T-cell (primary cell): ENCODE data around the gene DNAJC2. TPM values are rescaled to one million over a fixed set of nuclear protein-coding genes. Genes with fewer than 3 reads are reported as not detected.

Experiments used
- ATAC-seq, 4 experiments: fragments of 200-7000 bp in 3 of 4; fragments of 150-1000 bp in 1 of 4; cut with Tn5 transposase; replicated peaks in 1 of 4; 1 replicate in 3 of 4; 2 replicates in 1 of 4; pipeline ENCODE4 v1.10.0; 2021; ENCODE audit warnings: moderate library complexity in 3 of 4, mild to moderate bottlenecking in 2 of 4, moderate number of reproducible peaks in 1 of 4
- CTCF ChIA-PET, 2 donors: fragments of 300-600 bp; sonication (Branson Sonifier 250); formaldehyde crosslinking; loops; one replicate each; lab custom pipeline; 2022; ENCODE audit warnings: antibody characterized with exemption in 2 of 2; lab: Charles Lee
- POLR2A ChIA-PET, 2 donors: fragments of 300-600 bp; sonication (Branson Sonifier 250); formaldehyde crosslinking; loops; one replicate each; lab custom pipeline; 2022; ENCODE audit warnings: antibody characterized with exemption in 2 of 2; lab: Charles Lee
- DNase-seq, 35 experiments: peaks; one replicate each; pipeline versions ENCODE4 v3.0.0 to v3.0.0-alpha.2; 2013 to 2023
- H3K27ac ChIP-seq: one replicate; pipeline ENCODE4 v1.5.1; 2013; ENCODE audit warnings: low read length
- H3K27me3 ChIP-seq, 2 experiments: replicated peaks in 1 of 2; 1 replicate in 1 of 2; 2 replicates in 1 of 2; pipeline versions ENCODE4 v1.6.1 to v1.7.0; 2013; ENCODE audit warnings: low read length in 1 of 2, mixed read lengths in 1 of 2; ENCODE audit not compliant: control insufficient read depth in 2 of 2, insufficient read depth in 2 of 2; ENCODE audit errors: extremely low read depth in 1 of 2
- H3K36me3 ChIP-seq, 2 donors: 1 replicate in 1 of 2; 2 replicates in 1 of 2; pipeline versions ENCODE4 v1.6.1 to v1.7.0; 2013; ENCODE audit warnings: low read length in 1 of 2; ENCODE audit not compliant: control insufficient read depth in 2 of 2, insufficient read depth in 1 of 2; ENCODE audit errors: extremely low read depth in 1 of 2
- H3K4me1 ChIP-seq, 2 experiments: 1 replicate in 1 of 2; 2 replicates in 1 of 2; pipeline versions ENCODE4 v1.6.1 to v1.7.0; 2013; ENCODE audit warnings: low read length in 2 of 2, mixed read lengths in 1 of 2; ENCODE audit not compliant: insufficient read depth in 2 of 2, control insufficient read depth in 1 of 2; ENCODE audit errors: extremely low read depth in 1 of 2
- H3K4me3 ChIP-seq, 2 donors: 1 replicate in 1 of 2; 2 replicates in 1 of 2; pipeline versions ENCODE4 v1.5.1 to v1.7.0; 2013; ENCODE audit warnings: mild to moderate bottlenecking in 2 of 2, low read length in 1 of 2, moderate library complexity in 1 of 2; ENCODE audit not compliant: control insufficient read depth in 1 of 2; ENCODE audit errors: extremely low read depth in 1 of 2
- H3K9me3 ChIP-seq: 2 replicates; pipeline ENCODE4 v1.7.0; 2013
- H3K27ac Mint-ChIP-seq, 2 donors: one replicate each; pipeline ENCODE4 v1.8.0; 2020 to 2021; ENCODE audit warnings: mild to moderate bottlenecking in 2 of 2, mixed read lengths in 2 of 2
- H3K27me3 Mint-ChIP-seq, 2 donors: one replicate each; pipeline ENCODE4 v1.8.0; 2021 to 2022; ENCODE audit warnings: mixed read lengths in 2 of 2
- H3K36me3 Mint-ChIP-seq: one replicate; pipeline ENCODE4 v1.8.0; 2021; ENCODE audit warnings: mixed read lengths
- H3K4me1 Mint-ChIP-seq, 3 donors: one replicate each; pipeline ENCODE4 v1.8.0; 2020 to 2022; ENCODE audit warnings: mixed read lengths in 3 of 3, mild to moderate bottlenecking in 1 of 3
- H3K4me3 Mint-ChIP-seq, 3 donors: one replicate each; pipeline ENCODE4 v1.8.0; 2020 to 2022; ENCODE audit warnings: mild to moderate bottlenecking in 3 of 3, mixed read lengths in 3 of 3, moderate library complexity in 3 of 3
- H3K9me3 Mint-ChIP-seq, 3 donors: one replicate each; pipeline ENCODE4 v1.8.0; 2020 to 2022; ENCODE audit warnings: mixed read lengths in 3 of 3
- WGBS: methylation state at CpG from one replicate; pipeline ENCODE4 v1.1.5; 2013; ENCODE audit warnings: missing lambda C conversion rate; ENCODE audit not compliant: insufficient coverage; 5-methylcytosine and 5-hydroxymethylcytosine counted together
- total RNA-seq, 35 experiments: library from RNA in 6 of 35; stranded (reverse) in 6 of 35; fragments of 120-200 nt in 1 of 35; gene quantifications; one replicate each; pipeline versions ENCODE4 v1.2.1 to v1.2.4 and lab custom pipeline; 2013 to 2026

Gene DNAJC2
- total RNA-seq, 5 donors from 2014 or later (not counting 1 experiment from before 2014, with no cell fraction given): 34.5 to 57.6 (median 40.0) TPM

GRCh38 chr7:103382032-103382402 lies 37.5 kb upstream of the DNAJC2 start:
- WGBS: 100% methylated on average over 1 of the region's 5 CpGs
- CTCF ChIA-PET: no interaction called here
- no peak for ATAC-seq

GRCh38 chr7:103381280-103382031 lies 36.9 kb upstream of the DNAJC2 start:
- H3K9me3 ChIP-seq: no peaks in the 10 kb centered on the region
- ChIA-PET POLR2A (no interaction called here), CTCF (no interaction called here)
- no peaks in the 10 kb centered on the region for H3K36me3 ChIP-seq
- no peaks in the 10 kb centered on the region for H3K36me3 Mint-ChIP-seq
- H3K27ac ChIP-seq: no peak overlapping the region
- ATAC-seq: no peak
- no peaks in the 10 kb centered on the region for H3K4me1 Mint-ChIP-seq
- DNase-seq: no peak
- no peak overlapping the region for H3K4me3 Mint-ChIP-seq
- H3K9me3 Mint-ChIP-seq: no peaks in the 10 kb centered on the region
- no peak overlapping the region for H3K27ac Mint-ChIP-seq
- 80% methylated on average over 2 of the region's 4 CpGs for WGBS
- H3K4me3 ChIP-seq: no peak overlapping the region
- H3K4me1 ChIP-seq: no peaks in the 10 kb centered on the region
- no peaks in the 10 kb centered on the region for H3K27me3 ChIP-seq
- peaks cover 4 to 7% of the 10 kb centered on the region in 2 donors for H3K27me3 Mint-ChIP-seq

More at GRCh38 chr7:103382032-103382402, 37.5 kb upstream of the DNAJC2 start:
- DNase-seq: no peak
- Mint-ChIP-seq H3K4me1 (no peaks in the 10 kb centered on the region), H3K36me3 (no peaks in the 10 kb centered on the region), H3K27me3 (peaks cover 4 to 7% of the 10 kb centered on the region in 2 donors), H3K9me3 (no peaks in the 10 kb centered on the region), H3K27ac (no peak overlapping the region), H3K4me3 (no peak overlapping the region)
- H3K4me3 ChIP-seq: no peak overlapping the region
- no peaks in the 10 kb centered on the region for H3K4me1 ChIP-seq
- H3K36me3 ChIP-seq: no peaks in the 10 kb centered on the region
- H3K27me3 ChIP-seq: peaks cover 0 to 4% of the 10 kb centered on the region in 2 experiments
- no peaks in the 10 kb centered on the region for H3K9me3 ChIP-seq
- POLR2A ChIA-PET: no interaction called here
- H3K27ac ChIP-seq: no peak overlapping the region

GRCh38 chr7:103380395-103381191 lies 36.0 kb upstream of the DNAJC2 start:
- no peak overlapping the region for H3K27ac Mint-ChIP-seq
- H3K27me3 Mint-ChIP-seq: peaks cover 4 to 7% of the 10 kb centered on the region in 2 donors
- no peaks in the 10 kb centered on the region for H3K4me1 Mint-ChIP-seq
- ATAC-seq: no peak
- WGBS: 88% methylated on average over 3 of the region's 5 CpGs
- H3K4me3 Mint-ChIP-seq: no peak overlapping the region
- H3K27ac ChIP-seq: no peak overlapping the region
- POLR2A ChIA-PET: interaction anchor here in 1 of 2 donors (0.6 kb wide), 1 partner anchor 1058 kb away, joined by 4 read pairs; no protein-coding TSS in a partner anchor
- H3K36me3 ChIP-seq: no peaks in the 10 kb centered on the region
- no peaks in the 10 kb centered on the region for H3K9me3 Mint-ChIP-seq
- no peaks in the 10 kb centered on the region for H3K9me3 ChIP-seq
- H3K27me3 ChIP-seq: no peaks in the 10 kb centered on the region
- DNase-seq: no peak
- H3K4me1 ChIP-seq: no peaks in the 10 kb centered on the region
- no peak overlapping the region for H3K4me3 ChIP-seq
- CTCF ChIA-PET: no interaction called here
- H3K36me3 Mint-ChIP-seq: no peaks in the 10 kb centered on the region

DNA sequence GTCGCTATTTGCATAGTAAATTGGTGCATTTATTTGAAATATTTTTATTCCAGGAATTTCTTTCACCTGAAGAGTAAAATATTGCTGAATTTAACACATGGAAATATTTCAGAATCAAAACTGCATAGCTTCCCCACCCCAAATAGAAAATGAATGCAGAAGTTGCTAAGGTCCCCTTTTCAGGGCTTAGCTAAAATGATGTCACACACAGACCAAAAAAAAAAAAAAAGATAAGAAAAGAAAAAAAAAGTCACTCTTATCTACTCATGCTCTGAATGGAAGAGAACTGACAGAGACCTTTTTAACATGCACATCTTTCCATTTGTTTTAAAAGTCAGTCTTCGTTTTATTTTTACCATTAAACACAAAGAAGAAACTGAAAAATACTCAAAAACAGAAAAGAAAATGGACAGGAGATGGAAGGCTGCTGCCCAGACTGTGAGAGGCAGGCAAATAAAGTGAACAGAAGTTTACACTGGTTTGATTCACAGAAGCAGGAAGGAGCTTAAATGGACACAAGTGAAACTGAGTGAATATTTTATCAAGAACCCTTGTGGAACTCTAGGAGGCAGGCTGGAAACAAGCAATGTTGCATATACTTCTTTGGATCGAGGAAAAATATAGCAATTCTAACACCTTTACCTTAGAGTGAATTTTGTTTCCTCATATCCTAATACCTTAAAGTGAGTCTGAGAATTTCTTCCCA lies 34.9 kb upstream of the DNAJC2 start:
- H3K4me3 Mint-ChIP-seq: no peak overlapping the region
- H3K4me1 Mint-ChIP-seq: no peaks in the 10 kb centered on the region
- ATAC-seq: no peak
- POLR2A ChIA-PET: interaction anchor here in 1 of 2 donors (0.6 kb wide), 1 partner anchor 23 kb away, joined by 7 read pairs; no protein-coding TSS in a partner anchor
- H3K36me3 Mint-ChIP-seq: no peaks in the 10 kb centered on the region
- CTCF ChIA-PET: interaction anchor here in 1 of 2 donors (0.6 kb wide), 1 partner anchor 41 kb away, joined by 3 read pairs; no protein-coding TSS in a partner anchor
- no peak overlapping the region for H3K4me3 ChIP-seq
- no peak for DNase-seq
- no peaks in the 10 kb centered on the region for H3K4me1 ChIP-seq
- no peaks in the 10 kb centered on the region for H3K36me3 ChIP-seq
- no peak overlapping the region for H3K27ac Mint-ChIP-seq
- H3K27ac ChIP-seq: no peak overlapping the region
- H3K9me3 Mint-ChIP-seq: no peaks in the 10 kb centered on the region
- H3K27me3 ChIP-seq: no peaks in the 10 kb centered on the region
- H3K27me3 Mint-ChIP-seq: peaks cover 2 to 7% of the 10 kb centered on the region in 2 donors
- no CpG with 5 or more reads among the region's 3 CpGs for WGBS
- H3K9me3 ChIP-seq: no peaks in the 10 kb centered on the region

DNA sequence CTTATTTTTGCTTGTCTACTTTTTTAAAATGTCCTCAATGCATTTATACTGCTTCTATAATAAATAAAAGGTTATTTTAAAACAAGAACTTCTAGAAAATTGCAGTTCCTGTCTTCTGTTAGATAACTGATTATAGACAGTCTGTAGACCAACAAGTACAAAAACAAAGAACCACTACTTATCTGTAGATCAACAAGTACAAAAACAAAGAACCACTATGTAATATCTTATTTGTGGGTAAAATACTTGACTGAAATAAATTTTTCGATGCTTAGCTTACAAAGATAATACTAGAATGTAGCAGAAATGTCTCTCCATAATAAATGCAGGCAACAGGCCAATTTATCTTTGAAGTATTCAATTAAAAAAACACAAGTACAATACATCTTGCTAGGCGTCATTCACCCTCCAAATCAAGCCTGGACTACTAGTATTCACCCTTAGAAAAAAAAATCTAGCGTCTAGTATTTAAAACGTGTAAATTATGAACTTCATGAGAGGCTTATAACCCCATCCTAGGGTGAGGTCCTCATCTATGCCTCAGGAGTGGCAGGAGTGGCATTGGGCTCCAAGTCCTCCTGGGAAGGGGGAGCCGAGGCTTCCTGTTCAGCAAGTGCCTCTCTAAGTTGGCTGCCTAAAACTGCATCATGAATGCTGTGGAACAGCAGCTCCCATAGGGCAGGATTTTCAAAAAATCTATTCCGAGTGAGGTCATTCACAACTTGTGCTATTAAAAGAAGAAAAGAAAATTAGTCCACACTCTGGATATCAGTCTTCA lies 29.5 kb upstream of the DNAJC2 start:
- Histone ChIP-seq H3K9me3 (no peaks in the 10 kb centered on the region), H3K36me3 (peaks cover 0 to 4% of the 10 kb centered on the region in 2 donors), H3K4me3 (no peak overlapping the region), H3K27me3 (no peaks in the 10 kb centered on the region), H3K27ac (no peak overlapping the region), H3K4me1 (no peaks in the 10 kb centered on the region)
- 100% methylated on average over 1 of the region's 6 CpGs for WGBS
- Mint-ChIP-seq H3K4me3 (no peak overlapping the region), H3K36me3 (no peaks in the 10 kb centered on the region), H3K4me1 (peaks cover 0 to 14% (median 6%) of the 10 kb centered on the region in 3 donors), H3K27me3 (peaks cover 2 to 7% of the 10 kb centered on the region in 2 donors), H3K9me3 (no peaks in the 10 kb centered on the region), H3K27ac (peak overlapping the region; percentile 65 to 72)
- DNase-seq (no peak), ATAC-seq (peak in 1 of 4 experiments; percentile 38)
- POLR2A ChIA-PET: no interaction called here
- CTCF ChIA-PET: no interaction called here
